GM12878 (cell line): ENCODE data around the gene PRR7.

Source experiments
- BHLHE40 ChIP-seq, 2 experiments: fragments of 450-650 bp in 1 of 2; IDR thresholded peaks; 2 replicates each; pipeline ENCODE4 v1.6.1; 2011 to 2017; ENCODE audit warnings: low read depth in 2 of 2, borderline replicate concordance in 1 of 2, improper control_type of control experiment in 1 of 2, low read length in 1 of 2, mild to moderate bottlenecking in 1 of 2
- CBX3 ChIP-seq: fragments of 200-600 bp; sonication (generic); IDR thresholded peaks from 2 replicates; pipeline ENCODE4 v1.6.1; 2016; ENCODE audit warnings: low read depth, borderline replicate concordance
- CTCF ChIP-seq, 3 experiments: IDR thresholded peaks in 2 of 3; conservative IDR thresholded peaks in 1 of 3; 2 replicates each; pipeline ENCODE4 v1.5.1; 2011; ENCODE audit warnings: low read depth in 3 of 3, low read length in 3 of 3, mild to moderate bottlenecking in 3 of 3, control low read depth in 2 of 3, moderate library complexity in 2 of 3, inconsistent platforms in 1 of 3, mixed read lengths in 1 of 3; ENCODE audit not compliant: control insufficient read depth in 2 of 3, insufficient read depth in 1 of 3; ENCODE audit errors: extremely low read depth in 1 of 3
- JUNB ChIP-seq: IDR thresholded peaks from 2 replicates; pipeline ENCODE4 v1.6.1; 2016; ENCODE audit warnings: antibody characterized with exemption, mild to moderate bottlenecking
- MTA2 ChIP-seq: fragments of 450-650 bp; IDR thresholded peaks from 2 replicates; pipeline ENCODE4 v1.6.1; 2016; ENCODE audit warnings: low read depth, mild to moderate bottlenecking, moderate library complexity
- MXI1 ChIP-seq: fragments of 150-350 bp; IDR thresholded peaks from 2 replicates; pipeline ENCODE4 v1.6.1; 2011; ENCODE audit warnings: low read depth, mild to moderate bottlenecking, inconsistent platforms, low read length, improper control_type of control experiment
- POLR2AphosphoS5 ChIP-seq: IDR thresholded peaks from 2 replicates; pipeline ENCODE4 v1.6.1; 2011; ENCODE audit warnings: mild to moderate bottlenecking, low read length, inconsistent platforms
- SIN3A ChIP-seq: IDR thresholded peaks from 2 replicates; pipeline ENCODE4 v1.6.1; 2012; ENCODE audit warnings: low read depth, low read length, improper control_type of control experiment
- SP1 ChIP-seq: IDR thresholded peaks from one replicate; pipeline ENCODE4 v1.6.1; 2011; ENCODE audit warnings: low read depth, low read length
- YY1 ChIP-seq: IDR thresholded peaks from 2 replicates; pipeline ENCODE4 v1.6.1; 2011; ENCODE audit warnings: low read depth, mild to moderate bottlenecking, low read length

GRCh38 chr5:177486256-177486655 lies 39.6 kb downstream of the PRR7 start:
- TF ChIP-seq SIN3A: no peak
- TF ChIP-seq JUNB: no peak
- TF ChIP-seq MXI1: no peak
- TF ChIP-seq SP1: no peak
- TF ChIP-seq BHLHE40 (IDR thresholded peaks at IDR 0.05; ENCODE audit: borderline replicate concordance in 1 of 2, low read depth in 2 of 2, low read length in 1 of 2): no peak
- TF ChIP-seq CBX3: no peak
- TF ChIP-seq CTCF (IDR thresholded peaks at IDR 0.05 in 2 of 3, conservative IDR thresholded peaks at IDR 0.05 in 1 of 3; ENCODE audit: control insufficient read depth in 2 of 3, extremely low read depth in 1 of 3, insufficient read depth in 1 of 3, low read depth in 3 of 3, low read length in 3 of 3): no peak
- TF ChIP-seq MTA2: no peak
- no peak for TF ChIP-seq POLR2AphosphoS5
- TF ChIP-seq YY1: no peak
